HG03432 (cell line): ENCODE measurements around the gene OST4.
A peak's percentile ranks its signal among the peaks of the same experiment; 100 is the strongest.
"Not testable (repeated sequence)": the region's sequence is repeated elsewhere in the genome, so short reads cannot be mapped to it uniquely, and the experiment has no call there.

ENCODE experiments used
- ATAC-seq: cut with Tn5 transposase; IDR thresholded peaks from one replicate; pipeline ENCODE4 v1.9.1; 2021; ENCODE audit warnings: mild to moderate bottlenecking, moderate library complexity; ENCODE audit not compliant: unreplicated experiment

OST4 gene

DNA sequence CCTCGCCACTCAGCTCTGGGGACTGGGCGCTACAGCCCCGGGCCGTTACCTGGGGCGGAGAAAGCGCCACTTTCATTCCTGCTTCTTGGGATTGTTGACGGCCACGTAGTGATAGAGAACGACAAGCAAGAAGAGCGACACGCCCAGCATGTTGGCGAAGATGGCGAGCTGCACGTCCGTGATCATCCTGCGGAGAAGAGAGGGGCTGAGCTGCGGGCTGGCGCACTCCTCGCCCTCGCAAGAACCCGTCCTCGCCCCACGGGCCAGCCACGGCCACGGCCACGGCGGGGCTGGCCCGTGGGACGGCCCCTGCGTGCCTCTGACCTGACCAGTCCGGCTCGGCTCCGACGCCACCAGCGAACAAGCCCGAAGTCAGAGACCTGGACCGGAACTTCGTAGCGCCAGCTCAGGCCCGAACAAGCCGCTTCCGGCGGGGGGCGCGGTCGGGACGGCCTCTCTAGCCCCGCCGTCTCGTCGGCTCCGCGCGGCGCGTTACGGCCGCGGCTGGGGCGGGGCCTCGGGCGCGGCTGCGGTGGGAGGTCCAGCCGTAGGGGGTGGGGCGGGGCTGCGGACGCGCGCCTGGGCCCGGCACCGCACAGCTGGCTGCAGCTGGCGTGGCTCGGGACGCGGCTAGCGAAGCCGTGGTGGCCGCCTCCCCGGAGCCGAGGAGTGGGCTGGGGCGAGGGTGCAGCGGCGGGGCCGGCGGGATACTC, at the start of gene OST4:
Gene OST4 (minus strand): TSS at position 378 of the 713 bp plus-strand sequence.
- ATAC-seq = peak; percentile 89

DNA sequence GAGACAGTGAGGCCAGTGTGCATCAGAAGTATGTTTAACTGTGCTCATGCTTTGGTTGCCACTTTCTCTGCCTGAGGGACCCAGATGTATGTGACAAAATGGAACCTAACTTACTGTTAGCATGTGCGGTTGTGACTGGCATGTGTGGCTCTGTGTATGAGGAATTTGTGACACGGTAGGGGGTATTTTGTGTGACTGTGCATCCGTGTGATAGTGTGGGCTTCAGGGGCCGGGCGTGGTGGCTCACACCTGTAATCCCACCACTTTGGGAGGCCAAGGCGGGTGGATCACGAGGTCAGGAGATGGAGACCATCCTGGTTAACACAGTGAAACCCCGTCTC, 47.8 kb upstream of the OST4 start:
- ATAC-seq = not testable (repeated sequence)

DNA sequence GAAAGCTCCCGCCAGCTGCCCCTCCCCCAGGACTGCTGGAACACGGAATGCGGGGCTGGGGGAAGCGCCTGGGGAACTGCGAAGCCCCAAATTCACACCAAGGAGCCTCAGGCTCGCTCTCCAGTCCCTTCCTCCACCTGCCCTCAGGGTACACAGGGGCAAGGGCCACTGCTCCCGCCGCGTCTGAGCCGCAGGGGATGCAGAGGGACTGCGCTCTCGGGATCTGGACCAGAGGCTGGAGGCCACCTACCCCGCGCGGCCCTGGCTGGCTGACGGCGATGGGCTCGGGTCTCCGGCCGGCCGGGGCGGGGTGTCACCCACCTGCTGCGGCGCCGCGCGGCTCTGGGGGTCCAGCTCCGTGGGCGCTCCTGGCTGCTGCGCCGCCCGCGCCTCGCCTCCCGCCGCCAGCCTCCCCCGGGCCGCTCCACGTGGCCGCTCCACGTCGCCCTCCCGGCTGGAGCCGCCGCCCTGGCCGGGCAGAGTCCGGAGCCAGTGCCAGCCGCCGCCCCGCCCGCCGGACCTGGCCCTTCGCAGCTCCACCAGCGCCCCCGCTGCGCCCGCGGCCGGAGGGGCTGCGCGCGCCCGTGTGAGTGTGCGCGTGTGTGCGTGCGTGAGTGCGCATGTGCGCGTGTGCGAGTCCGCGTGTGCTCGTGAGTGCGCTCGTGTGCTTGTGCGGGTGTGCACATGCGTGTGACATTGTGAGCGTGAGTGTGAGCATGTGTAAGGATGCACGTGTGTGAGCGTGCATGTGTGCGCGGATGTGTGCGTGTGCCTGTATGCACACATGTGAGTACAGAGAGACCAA, 47.3 kb upstream of the OST4 start, which contains the start of gene CGREF1:
Gene CGREF1 (minus strand): TSS at position 604 of the 805 bp plus-strand sequence. CDS start 14,762 bp downstream, outside the sequence.
- no peak for ATAC-seq

DNA sequence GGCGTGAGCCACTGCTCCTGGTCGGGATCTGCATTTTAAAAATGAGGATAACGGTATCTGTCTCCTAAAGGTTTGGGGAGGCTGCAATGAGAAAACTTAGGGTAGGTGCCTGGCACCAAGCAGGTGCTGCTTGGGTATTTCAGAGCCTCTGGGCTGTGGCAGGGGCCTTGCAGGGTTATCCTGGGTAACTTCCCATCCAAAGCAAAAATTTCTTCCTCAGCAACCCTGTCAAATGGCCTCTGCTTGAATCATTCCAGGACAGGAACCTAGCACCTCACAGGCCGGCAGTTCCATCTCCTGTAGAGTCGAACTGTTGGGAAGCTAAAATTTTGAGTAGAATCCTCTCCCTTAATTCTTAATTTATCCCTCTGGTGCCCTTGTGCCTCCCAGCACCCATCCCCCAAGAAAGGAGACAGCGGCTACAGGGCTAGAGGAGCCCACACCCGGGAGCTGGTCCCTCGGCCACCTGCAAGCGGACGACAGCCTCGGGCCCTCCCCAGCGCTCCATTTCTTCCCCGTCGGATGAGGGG, 46.6 kb upstream of the OST4 start:
- ATAC-seq = no peak

DNA sequence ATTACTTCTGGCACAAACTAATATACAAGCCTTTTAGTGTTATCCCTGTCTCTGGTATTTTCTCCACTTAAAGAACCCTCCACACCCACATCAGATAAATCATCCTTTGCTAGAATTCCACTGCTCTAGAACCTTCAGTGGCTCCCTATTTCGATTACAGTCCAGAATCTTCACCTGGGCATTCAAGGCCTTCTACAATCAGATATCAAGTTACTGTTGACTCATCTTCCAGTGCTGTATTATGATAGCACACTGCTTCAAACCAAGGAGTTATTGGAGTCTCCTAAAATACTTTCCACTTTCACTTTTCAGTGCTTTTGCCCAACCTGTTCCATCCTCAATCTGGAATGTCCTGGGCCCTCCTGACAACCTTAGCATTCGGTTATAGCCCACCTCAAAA, 44.1 kb upstream of the OST4 start:
- no peak for ATAC-seq

- ATAC-seq = not testable (repeated sequence)
Measured at GRCh38 chr2:27111392-27112078, 40.1 kb upstream of the OST4 start.

DNA sequence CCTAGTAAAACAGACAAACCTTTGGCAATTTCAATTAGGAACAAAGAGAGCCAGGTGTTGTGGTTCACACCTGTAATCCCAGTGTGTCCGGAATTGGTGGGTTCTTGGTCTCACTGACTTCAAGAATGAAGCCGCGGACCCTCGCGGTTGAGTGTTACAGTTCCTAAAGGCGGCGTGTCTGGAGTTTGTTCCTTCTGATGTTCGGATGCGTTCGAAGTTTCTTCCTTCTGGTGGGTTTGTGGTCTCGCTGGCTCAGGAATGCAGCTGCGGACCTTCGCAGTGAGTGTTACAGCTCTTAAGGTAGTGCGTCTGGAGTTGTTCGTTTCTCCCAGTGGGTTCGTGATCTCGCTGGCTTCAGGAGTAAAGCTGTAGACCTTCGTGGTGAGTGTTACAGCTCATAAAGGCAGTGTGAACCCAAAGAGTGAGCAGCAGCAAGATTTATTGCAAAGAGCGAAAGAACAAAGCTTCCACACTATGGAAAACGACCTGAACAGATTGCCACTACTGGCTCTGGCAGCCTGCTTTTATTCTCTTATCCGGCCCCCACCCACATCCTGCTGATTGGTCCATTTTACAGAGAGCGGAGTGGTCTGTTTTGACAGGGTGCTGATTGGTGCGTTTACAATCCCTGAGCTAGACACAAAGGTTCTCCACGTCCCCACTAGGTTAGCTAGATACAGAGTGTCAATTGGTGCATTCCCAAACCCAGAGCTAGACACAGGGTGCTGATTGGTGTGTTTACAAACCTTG, 39.3 kb upstream of the OST4 start:
- not testable (repeated sequence) for ATAC-seq

GRCh38 chr2:27109083-27109482, 37.6 kb upstream of the OST4 start:
- ATAC-seq = no peak

- ATAC-seq = no peak
Measured at GRCh38 chr2:27108221-27108620, 36.8 kb upstream of the OST4 start.

DNA sequence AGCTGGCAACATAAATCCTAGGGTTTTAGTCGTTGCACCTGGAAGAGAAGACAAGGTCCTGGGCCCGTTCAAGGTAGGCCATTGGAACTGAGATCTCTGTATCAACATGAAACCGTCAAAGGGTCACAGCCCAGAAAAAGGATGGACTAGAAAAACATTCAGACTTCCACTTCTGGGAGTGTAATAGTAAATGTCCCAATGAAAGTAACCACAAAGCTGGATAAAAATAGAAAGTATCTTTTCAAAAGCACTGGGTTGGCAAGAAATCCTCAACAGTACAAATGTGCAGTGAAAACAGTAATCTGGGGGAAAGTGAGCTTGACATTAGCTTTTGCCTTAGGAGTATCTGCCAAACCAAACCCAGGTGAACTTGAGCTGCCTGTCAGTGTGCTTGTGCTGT, 34.5 kb upstream of the OST4 start:
- no peak for ATAC-seq

- no peak for ATAC-seq
Measured at GRCh38 chr2:27102329-27102728, 30.9 kb upstream of the OST4 start.

- ATAC-seq = no peak
Measured at GRCh38 chr2:27100036-27100435, 28.6 kb upstream of the OST4 start.

DNA sequence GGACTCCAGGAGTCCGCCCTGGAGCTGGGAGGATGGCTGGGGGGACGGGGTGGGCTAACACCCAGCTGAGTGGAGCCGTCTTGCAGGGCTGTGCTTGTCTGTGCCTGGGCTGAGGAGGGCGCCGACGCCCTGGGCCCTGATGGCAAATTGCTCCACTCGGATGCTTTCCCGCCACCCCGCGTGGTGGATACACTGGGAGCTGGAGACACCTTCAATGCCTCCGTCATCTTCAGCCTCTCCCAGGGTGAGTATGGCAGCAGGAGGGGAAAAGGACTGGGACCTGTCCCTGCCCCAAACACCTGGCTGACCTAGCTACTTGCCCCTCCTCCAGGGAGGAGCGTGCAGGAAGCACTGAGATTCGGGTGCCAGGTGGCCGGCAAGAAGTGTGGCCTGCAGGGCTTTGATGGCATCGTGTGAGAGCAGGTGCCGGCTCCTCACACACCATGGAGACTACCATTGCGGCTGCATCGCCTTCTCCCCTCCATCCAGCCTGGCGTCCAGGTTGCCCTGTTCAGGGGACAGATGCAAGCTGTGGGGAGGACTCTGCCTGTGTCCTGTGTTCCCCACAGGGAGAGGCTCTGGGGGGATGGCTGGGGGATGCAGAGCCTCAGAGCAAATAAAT, 28.0 kb upstream of the OST4 start:
- ATAC-seq = no peak

DNA sequence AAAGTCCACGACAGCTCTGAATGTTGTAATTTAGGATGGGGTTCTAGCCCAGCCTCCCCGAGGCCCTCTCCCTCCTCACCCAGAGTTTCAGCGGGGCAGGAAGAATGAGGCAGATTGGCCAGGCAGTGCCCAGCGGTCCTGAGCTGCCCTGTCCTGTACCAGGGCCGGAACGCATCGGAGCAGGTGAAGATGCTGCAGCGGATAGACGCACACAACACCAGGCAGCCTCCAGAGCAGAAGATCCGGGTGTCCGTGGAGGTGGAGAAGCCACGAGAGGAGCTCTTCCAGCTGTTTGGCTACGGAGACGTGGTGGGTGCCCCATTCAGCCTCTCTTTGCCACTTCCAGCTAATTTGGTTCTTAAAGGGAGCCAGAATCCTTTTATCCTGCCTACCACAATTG, 25.9 kb upstream of the OST4 start:
- no peak for ATAC-seq

GRCh38 chr2:27096748-27097297, 25.4 kb upstream of the OST4 start:
- no peak for ATAC-seq

- ATAC-seq = no peak
Measured at GRCh38 chr2:27095745-27096651, 24.5 kb upstream of the OST4 start.

GRCh38 chr2:27095427-27095744, 23.9 kb upstream of the OST4 start:
- no peak for ATAC-seq

- ATAC-seq = no peak
Measured at GRCh38 chr2:27094353-27094984, 23.0 kb upstream of the OST4 start.
